Esophagus squamous epithelium (tissue), 4 donors: ENCODE results near the gene KANK3.

Experiments used
- CTCF ChIP-seq, 6 experiments: fragments of 450-650 bp in 4 of 6; fragments of 200-600 bp in 2 of 6; sonication (generic) in 2 of 6; IDR thresholded peaks; one replicate each; pipeline ENCODE4 v1.5.1; 2016 to 2019; ENCODE audit warnings: antibody characterized with exemption in 6 of 6, mild to moderate bottlenecking in 4 of 6, moderate library complexity in 4 of 6
- POLR2A ChIP-seq, 4 donors: fragments of 450-650 bp; IDR thresholded peaks; one replicate each; pipeline ENCODE4 v1.6.1; 2017; ENCODE audit warnings: antibody characterized with exemption in 4 of 4, mild to moderate bottlenecking in 4 of 4, moderate library complexity in 3 of 4

GRCh38 chr19:8392017-8392591 is 49.0 kb upstream of the KANK3 start:
- no peak for TF ChIP-seq CTCF (IDR thresholded peaks at IDR 0.05)
- no peak for TF ChIP-seq POLR2A (IDR thresholded peaks at IDR 0.05)
